COR-L47 (cell line): Measurements from ENCODE around the gene F11R.
"Not testable (repeated sequence)": the region's sequence is repeated elsewhere in the genome, so short reads cannot be mapped to it uniquely, and the experiment has no call there.

Experiments used
- DNase-seq: peaks from one replicate; lab custom pipeline; 2025; lab: John Stamatoyannopoulos, UW

F11R gene

GRCh38 chr1:161044535-161044907, 23.6 kb upstream of the F11R start:
- DNase-seq, result no peak

GRCh38 chr1:161039546-161039945, 18.6 kb upstream of the F11R start:
- DNase-seq, result no peak

- no peak for DNase-seq
Measured at GRCh38 chr1:161039154-161039545, 18.2 kb upstream of the F11R start.

GRCh38 chr1:161038523-161039153, 17.7 kb upstream of the F11R start, which contains the start of gene TSTD1:
TSTD1 (minus strand) TSS chr1:161038964; CDS start chr1:161038889, 75 bp downstream.
- DNase-seq, result peak; percentile 76

- peak; percentile 6 for DNase-seq
Measured at GRCh38 chr1:161037661-161038522, 16.9 kb upstream of the F11R start.

GRCh38 chr1:161033751-161034150, 12.8 kb upstream of the F11R start:
- no peak for DNase-seq

GRCh38 chr1:161032409-161032808, 11.5 kb upstream of the F11R start:
- DNase-seq, result no peak

- DNase-seq, result no peak
Measured at GRCh38 chr1:161031874-161032273, 10.9 kb upstream of the F11R start.

- DNase-seq, result not testable (repeated sequence)
Measured at GRCh38 chr1:161029466-161029865, 8.5 kb upstream of the F11R start.

- not testable (repeated sequence) for DNase-seq
Measured at GRCh38 chr1:161026954-161027353, 6.0 kb upstream of the F11R start.

GRCh38 chr1:161022432-161022831, 1.5 kb upstream of the F11R start:
- not testable (repeated sequence) for DNase-seq

- DNase-seq, result no peak
Measured at GRCh38 chr1:161021970-161022353, 1.0 kb upstream of the F11R start.

GRCh38 chr1:161021165-161021969, 415 bp upstream of the F11R start:
- DNase-seq, result peak; percentile 97

GRCh38 chr1:161019751-161020495, 1.0 kb downstream of the F11R start:
- peak; percentile 20 for DNase-seq

GRCh38 chr1:161019111-161019660, 1.8 kb downstream of the F11R start:
- not testable (repeated sequence) for DNase-seq

GRCh38 chr1:161018631-161018930, 2.4 kb downstream of the F11R start:
- DNase-seq, result no peak

- no peak for DNase-seq
Measured at GRCh38 chr1:161017756-161018630, 3.0 kb downstream of the F11R start.

GRCh38 chr1:161017181-161017580, 3.8 kb downstream of the F11R start:
- DNase-seq, result not testable (repeated sequence)

GRCh38 chr1:161016683-161017082, 4.3 kb downstream of the F11R start:
- not testable (repeated sequence) for DNase-seq

GRCh38 chr1:161013488-161014230, 7.3 kb downstream of the F11R start:
- no peak for DNase-seq
